GM18519 (cell line): Measurements from ENCODE around the gene HPSE2.
"Not testable (repeated sequence)": the region's sequence is repeated elsewhere in the genome, so short reads cannot be mapped to it uniquely, and the experiment has no call there.

Experiments used
- ATAC-seq: cut with Tn5 transposase; IDR thresholded peaks from one replicate; pipeline ENCODE4 v1.9.1; 2021; ENCODE audit warnings: mild to moderate bottlenecking, moderate library complexity; ENCODE audit not compliant: unreplicated experiment, low FRiP score

Gene HPSE2

GRCh38 chr10:99235658-99236626, at the start of gene HPSE2:
Gene HPSE2, minus strand, starts transcription at chr10:99235852.
- no peak for ATAC-seq

GRCh38 chr10:99280472-99280871, 44.8 kb upstream of the HPSE2 start:
- ATAC-seq: peak; percentile 66

GRCh38 chr10:99279626-99280111, 44.0 kb upstream of the HPSE2 start:
- ATAC-seq: no peak

- ATAC-seq: no peak
Observed at GRCh38 chr10:99276848-99277486, 41.3 kb upstream of the HPSE2 start.

- ATAC-seq: no peak
Observed at GRCh38 chr10:99266383-99266782, 30.7 kb upstream of the HPSE2 start.

- ATAC-seq: no peak
Observed at GRCh38 chr10:99248824-99249223, 13.2 kb upstream of the HPSE2 start.

- ATAC-seq: not testable (repeated sequence)
Observed at GRCh38 chr10:99247893-99248292, 12.2 kb upstream of the HPSE2 start.

- no peak for ATAC-seq
Observed at GRCh38 chr10:99236627-99237309, 1.1 kb upstream of the HPSE2 start.

- no peak for ATAC-seq
Observed at GRCh38 chr10:99234791-99235657, 628 bp downstream of the HPSE2 start.

- peak; percentile 96 for ATAC-seq
Observed at GRCh38 chr10:99234041-99234790, 1.4 kb downstream of the HPSE2 start.

GRCh38 chr10:99233689-99234037, 2.0 kb downstream of the HPSE2 start:
- no peak for ATAC-seq

GRCh38 chr10:99233000-99233688, 2.5 kb downstream of the HPSE2 start:
- no peak for ATAC-seq

- no peak for ATAC-seq
Observed at GRCh38 chr10:99232360-99232999, 3.2 kb downstream of the HPSE2 start.

GRCh38 chr10:99224766-99225165, 10.9 kb downstream of the HPSE2 start:
- ATAC-seq: no peak

GRCh38 chr10:99207340-99207739, 28.3 kb downstream of the HPSE2 start:
- no peak for ATAC-seq

- no peak for ATAC-seq
Observed at GRCh38 chr10:99203310-99203709, 32.3 kb downstream of the HPSE2 start.

GRCh38 chr10:99172950-99173349, 62.7 kb downstream of the HPSE2 start:
- no peak for ATAC-seq

GRCh38 chr10:99172128-99172738, 63.4 kb downstream of the HPSE2 start:
- ATAC-seq: no peak
